ENCODE data around the gene CISH.

Gene CISH, protein sequence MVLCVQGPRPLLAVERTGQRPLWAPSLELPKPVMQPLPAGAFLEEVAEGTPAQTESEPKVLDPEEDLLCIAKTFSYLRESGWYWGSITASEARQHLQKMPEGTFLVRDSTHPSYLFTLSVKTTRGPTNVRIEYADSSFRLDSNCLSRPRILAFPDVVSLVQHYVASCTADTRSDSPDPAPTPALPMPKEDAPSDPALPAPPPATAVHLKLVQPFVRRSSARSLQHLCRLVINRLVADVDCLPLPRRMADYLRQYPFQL

DNA sequence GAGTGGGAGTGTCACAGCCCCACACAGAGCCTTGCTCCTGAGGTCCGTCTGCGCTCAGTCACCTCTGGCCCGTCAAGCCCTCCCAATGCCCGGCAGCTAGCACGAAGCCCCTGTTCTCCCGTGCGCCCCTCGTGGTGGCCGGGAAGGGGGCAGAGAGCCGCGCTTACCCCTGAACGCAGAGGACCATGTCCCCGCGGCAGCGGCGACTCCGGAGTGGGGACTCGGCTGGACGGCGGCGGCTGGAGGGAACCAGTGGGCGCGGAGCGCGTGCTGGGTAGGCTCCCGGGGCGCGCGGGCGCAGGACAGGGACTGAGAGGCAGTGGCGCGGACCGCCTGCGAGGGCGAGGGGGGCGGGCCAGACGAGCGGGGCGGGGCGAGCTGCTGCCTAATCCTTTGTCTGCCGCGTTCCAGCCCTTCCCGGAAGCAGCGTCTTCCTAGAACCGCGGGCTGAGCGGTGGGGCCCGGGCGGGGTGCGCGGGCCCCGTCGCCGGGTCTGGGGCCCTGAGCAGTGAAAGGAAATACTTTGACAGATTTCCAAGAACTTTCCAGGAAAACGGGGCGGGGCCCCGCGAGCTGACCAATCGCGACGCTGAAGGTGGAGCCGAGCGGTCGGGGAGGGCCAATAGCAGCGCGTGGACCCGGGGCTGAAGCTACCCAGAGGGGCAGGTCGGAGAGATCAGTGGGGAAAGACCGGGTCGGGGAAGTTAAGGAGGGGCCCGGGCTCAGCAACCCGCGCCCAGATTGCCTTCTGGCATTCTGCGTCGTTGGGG, at the start of gene CISH:
TSS of gene CISH (minus strand) at position 311 of the 770 bp plus-strand sequence. CDS start at position 187, 124 bp downstream.
- DNase-seq (ENCODE audit: low spot score) = peak; percentile 98

DNA sequence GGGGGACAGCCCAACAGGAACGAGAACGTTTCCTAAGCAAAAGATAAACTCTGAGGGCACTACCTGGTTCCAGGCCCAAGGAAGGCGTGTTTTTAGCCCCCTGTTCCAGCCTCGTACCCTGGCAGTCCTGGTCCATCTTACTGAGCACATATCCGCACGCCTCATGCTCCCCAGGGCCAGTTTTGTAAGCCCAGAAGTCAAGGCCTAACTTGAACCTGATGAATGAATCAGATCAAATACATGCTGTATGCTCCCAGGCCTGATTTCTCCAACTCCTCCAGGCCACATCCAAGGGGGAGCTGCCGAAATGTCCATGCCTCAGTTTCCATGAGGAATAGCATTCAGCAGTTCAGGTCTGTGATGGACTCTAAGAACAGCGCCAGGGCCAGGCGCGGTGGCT, 48.8 kb upstream of the CISH start:
- no peak for DNase-seq (ENCODE audit: low spot score)

DNA sequence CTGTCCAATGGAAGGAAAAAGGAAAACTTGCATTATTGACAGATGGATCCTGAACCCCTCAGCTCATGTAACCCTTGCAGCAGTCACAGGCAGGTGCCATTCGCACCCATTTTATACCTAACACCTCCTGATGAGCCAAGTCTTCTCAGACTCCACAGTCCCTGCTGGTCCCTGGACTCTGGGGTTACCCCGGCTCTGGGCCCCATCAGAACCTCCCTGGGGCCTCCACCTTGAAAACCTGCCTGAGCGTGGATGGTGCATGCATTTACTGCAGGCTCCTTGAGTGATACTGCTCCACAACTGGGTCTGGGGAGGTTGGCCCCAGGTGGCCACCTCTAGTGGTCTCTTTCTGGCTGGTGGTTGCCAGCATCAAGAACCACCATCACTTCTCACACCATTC, 47.3 kb upstream of the CISH start:
- no peak for DNase-seq (ENCODE audit: low spot score)

DNA sequence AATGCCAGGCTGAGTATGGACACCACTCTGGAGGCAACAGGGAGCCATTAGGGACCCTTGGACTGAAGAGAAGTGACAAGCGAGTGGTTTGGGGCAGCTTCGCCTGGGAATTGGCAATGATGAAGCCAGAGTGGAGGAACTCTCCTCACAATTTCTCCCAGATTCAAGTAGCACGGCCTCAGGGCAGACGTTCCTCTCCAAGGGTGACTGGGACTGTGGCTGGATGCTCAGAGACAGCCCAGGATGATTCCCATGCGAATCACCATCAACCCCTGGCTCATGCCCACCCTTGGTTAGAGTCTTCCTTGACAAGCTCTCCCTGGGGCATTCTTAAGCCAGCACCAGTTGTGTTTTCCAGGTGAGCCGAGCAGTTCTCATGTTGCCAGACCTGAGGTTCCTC, 46.8 kb upstream of the CISH start:
- DNase-seq (ENCODE audit: low spot score) = no peak

DNA sequence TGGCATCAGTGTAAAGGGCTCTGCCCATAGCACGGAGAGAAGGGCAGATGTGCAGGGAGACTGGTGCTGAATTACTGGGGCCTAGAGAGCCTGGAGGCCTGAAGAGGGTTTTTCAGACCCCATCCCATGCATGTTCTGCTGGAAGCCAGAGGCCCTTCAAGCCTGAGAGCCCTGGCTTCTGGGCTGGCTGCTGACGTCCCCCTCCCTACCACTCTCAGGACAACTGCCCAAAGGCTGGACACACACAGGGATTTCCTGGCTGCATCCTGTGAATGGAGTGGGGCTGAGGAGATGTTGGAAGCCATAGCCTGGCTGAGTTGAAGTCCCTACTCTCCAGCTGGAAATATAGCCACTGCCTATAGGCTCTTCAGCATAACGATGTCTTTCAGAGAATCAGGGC, 46.2 kb upstream of the CISH start:
- no peak for DNase-seq (ENCODE audit: low spot score)

DNA sequence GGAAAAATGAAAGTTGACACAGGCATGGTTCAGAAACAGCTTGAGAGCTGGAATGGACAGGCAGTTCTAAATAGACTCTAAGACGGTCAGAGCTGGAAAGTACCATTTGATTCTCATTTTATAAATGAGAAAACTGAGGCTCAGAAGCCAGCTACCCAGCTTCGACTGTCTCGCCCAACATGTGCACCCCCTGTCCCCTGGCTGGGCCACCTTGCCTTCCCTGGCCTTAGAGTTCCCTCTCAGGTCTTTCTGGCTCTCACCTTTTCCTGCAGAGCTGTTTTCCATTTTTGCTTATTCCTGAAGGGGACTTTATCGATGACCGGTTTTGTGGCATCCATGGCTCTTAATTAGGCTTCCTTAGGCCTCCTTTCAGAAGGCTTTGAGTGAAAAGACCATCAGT, 45.8 kb upstream of the CISH start:
- no peak for DNase-seq (ENCODE audit: low spot score)

DNA sequence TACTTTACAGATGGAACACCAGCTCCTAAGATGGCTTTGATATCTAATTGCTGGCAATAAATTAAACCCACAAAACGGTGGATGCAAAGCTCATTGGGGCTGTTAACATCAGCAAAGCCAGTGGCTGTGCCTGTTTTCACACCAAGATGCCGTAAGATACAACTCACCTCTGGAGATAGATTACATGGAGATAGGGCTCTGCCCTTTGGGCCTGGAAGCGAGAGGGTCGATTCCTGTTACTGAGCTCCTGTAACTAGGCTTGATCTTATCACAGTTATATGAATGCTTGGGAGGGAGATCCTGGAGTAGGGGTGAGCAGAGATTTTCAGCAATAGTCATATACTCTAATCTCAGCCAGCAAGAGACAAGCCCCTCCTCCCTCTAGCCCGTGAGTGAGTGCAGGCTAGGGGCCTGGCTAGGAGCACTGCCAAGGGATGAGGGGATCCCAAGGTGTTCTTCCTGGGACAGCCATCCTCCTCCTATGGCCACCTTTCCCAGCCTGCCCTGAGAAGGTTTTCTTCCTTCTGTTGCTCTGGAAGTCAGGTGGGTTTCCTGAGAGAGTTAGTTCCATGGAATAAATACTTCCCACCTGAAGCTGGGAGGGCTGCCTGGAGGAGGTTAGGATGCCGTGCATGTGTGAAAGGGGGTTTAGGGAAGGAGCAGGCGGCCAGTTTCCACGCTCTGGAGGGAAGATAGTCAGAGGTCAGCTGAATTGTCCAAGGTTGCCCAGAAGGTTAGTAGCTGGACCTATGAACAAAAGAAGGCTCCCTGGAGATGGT, 45.0 kb upstream of the CISH start:
- no peak for DNase-seq (ENCODE audit: low spot score)

DNA sequence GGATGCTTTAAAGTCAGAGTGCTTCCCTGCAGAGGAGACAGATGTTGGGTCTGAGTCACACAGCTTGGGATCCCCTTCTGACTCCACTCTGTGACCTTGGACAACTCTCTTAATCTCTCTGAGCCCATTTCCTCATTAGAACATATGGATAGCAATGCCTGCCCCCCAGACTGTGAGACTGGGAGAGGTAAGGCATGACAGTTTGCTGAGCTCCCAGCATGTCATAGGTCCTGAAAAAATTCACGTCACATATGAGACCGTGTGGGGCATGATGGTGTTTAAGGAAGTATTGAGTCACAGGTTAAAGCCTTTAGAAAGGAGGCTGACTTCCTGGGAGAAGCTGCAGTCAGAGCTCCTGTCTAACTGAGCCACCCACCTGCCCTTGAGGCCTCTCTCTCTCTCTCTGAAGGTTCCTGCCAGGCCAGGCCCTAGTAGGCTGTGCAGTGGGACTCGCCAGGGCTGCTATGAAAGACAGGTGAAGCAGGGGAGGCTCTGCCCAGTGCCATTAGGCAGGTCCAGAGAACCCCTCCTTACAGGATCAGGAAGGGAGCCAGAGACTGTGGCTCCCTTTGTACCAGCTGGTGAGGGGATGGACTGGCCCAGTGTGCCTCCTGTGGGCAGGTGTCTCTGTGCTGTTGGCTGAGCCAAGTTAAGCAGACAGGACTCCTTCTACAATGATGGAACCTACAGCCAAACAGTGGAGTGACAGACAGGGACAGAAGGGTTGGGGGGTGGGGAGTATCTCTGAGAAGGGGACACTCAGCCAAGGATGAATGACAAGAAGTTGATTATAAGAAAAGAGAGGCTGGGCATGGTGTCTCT, 43.6 kb upstream of the CISH start:
- DNase-seq (ENCODE audit: low spot score) = no peak

DNA sequence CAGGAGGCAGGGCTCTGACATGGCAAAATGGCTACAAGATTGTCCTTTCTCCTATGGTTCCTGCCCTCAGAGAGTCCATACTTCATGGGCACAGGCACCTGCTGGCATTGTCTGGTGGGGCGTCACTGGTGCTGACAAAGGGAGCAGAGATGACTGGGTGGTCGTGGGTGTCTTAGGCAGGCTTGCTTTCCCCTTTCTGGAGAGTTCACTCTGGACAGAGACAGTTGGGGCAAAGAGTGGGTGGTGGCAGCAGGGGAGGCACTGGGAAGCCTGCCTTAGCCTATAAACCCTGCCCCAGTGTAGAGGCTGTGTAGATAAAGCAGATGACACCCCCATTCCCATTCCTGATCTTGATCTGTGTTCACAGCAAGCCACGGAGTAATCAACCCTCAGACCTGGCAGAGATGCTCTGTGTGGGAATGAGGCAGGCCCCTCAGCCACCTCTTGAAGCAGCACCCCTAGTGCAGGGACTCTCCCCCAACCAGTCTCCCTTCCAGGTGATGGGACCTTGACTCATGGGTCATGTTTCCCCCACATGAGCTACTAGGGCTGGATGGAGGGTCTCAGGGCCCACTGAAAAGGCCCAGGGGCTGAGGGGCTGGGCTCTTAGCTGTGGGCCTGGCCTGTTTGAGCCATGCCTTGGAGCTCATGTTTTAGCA, 42.5 kb upstream of the CISH start:
- no peak for DNase-seq (ENCODE audit: low spot score)

DNA sequence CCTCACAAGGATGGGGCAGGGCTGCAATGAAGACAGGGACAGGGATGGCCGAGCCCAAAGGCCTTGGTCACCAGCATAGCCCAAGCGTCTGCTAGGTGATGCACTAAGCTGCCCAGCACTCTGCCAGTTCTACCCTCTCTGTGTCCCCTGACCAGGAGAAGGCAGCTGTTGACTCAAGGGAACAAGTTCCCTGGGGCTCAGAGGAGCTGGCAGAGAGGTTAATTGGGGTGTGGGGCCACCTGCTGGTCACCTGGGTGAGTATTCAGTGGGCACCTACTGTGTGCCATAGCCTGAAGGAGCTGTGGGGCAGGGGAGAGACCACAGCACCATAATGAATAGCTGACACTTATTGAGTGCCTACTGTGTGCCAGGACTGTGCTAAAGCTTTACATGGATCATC, 41.1 kb upstream of the CISH start:
- no peak for DNase-seq (ENCODE audit: low spot score)

DNA sequence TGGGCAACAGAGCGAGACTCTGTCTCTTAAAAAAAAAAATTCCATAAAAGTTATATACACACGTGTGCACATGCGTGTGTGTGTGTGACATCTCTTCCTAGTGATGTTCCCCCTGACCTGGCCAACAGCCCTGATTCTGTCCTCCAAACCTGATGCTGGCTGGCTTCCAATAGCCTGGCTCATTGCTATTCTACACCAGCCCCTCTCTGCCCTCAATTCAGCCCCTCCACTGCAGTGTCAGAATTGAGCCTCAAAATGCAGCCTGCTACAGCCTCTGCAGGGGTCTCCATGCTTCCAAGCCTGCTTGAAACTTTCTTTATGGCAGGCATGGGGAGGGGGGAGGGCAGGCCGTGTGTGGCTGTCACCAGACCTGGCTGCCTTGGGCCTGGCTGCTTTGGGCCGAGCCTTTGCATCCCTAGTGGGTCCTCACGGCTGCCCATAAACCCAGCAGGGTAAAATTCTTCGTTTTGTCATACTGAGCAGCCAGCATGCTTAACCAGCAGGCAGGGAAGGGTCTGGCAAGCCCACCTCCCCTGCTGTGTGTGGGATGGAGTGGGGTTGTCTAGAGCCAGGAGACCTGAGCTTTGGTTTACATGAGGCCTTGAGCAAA, 40.5 kb upstream of the CISH start:
- DNase-seq (ENCODE audit: low spot score) = no peak

DNA sequence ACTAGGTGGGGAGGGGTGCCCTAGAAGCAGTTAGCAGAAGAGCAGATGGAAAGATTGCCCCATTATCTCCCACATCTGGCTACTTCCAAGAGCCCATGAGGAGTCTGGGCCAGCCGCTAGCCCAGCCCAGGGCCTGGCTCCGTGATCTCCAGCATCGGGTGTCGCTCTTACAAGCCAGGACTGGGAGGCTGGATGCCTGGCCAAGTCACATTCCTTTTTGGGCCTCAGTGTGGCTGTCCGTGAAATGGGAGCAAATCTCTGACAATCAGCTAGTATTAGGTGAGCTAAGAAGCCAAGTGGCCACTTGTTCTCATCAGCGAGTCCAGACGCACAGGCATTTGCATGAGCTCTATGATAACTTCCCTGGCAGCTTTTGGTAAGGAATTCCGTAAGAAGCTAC, 39.9 kb upstream of the CISH start:
- DNase-seq (ENCODE audit: low spot score) = no peak

DNA sequence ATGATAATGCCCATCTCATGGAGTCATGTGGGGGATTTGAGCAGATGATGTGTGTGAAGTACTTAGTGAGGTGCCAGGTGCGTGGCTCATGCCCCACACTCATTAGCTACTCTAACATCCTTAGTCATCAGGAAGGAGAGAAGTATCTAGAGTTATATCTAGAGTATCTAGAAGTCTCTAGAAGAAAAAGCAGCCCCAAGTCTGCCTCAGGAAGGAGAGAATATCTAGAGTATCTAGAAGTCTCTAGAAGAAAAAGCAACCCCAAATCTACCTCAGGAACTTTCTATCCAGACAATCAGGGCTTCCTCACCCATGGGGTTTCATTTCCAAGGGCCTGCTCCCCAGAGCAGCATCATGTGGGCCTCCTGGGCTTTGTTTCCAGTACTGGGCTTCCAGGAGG, 38.4 kb upstream of the CISH start:
- DNase-seq (ENCODE audit: low spot score) = no peak

DNA sequence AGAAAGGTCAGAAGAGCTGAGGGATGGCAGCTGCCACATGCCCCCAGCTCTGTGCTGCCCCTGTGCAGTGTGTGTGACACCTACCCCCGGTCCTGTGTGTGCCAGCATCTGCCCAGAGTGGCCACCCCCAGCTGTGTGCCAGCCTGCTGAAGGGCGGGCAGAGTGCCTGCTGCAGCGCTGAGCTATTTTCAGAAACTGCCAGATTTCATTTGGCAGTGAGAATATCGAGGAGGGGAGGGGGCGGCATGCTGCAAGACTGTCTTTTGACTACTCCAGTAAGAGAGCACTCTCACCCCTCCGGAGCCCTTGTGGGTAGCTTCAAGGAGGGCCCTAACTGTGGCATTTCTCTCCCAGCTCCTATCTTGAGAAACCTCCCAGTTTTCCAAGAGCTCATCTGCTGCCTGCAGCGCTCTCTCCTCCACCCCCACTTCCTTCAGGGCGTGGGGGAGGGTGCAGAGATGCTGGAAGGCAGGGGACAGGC, 37.9 kb upstream of the CISH start:
- no peak for DNase-seq (ENCODE audit: low spot score)

DNA sequence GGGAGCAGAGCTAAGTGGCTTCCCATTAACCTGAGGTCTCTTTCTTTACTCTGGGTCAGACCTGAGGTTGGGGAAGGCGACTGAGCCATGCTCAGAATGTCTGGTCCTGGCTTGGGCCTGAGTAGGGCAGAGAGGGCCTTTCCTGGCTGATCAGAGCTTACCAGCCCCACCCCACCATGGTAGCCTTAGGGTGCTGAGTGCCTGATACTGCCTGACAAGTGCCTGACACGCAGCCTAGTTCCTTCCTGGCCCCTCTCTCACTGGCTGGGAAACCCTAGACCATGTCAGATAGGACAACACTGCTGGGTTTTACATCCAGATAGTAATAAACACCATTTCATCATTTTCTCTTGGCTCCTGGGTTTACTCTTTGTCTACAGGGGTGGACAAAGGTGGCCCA, 37.4 kb upstream of the CISH start:
- DNase-seq (ENCODE audit: low spot score) = no peak

DNA sequence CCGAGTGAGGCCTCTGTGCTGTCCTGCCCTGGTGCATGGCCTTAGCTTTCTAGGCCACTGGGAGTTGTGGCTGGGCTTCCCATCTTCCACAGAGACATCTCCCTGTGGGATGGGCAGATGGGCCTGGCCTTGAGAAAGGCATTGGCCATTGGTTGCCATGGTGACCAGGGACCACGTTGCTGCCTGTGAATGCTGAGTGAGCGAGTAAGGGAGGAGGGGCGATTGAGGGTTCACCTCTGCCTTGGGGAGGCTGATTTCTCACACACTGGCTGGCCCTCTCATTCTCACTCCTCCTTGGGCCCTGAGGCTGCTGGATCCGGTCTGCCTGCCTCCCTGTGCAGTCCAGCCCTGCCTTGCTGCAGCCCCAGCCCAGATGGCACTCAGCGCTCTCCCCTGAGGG, 36.7 kb upstream of the CISH start:
- DNase-seq (ENCODE audit: low spot score) = peak; percentile 60

DNA sequence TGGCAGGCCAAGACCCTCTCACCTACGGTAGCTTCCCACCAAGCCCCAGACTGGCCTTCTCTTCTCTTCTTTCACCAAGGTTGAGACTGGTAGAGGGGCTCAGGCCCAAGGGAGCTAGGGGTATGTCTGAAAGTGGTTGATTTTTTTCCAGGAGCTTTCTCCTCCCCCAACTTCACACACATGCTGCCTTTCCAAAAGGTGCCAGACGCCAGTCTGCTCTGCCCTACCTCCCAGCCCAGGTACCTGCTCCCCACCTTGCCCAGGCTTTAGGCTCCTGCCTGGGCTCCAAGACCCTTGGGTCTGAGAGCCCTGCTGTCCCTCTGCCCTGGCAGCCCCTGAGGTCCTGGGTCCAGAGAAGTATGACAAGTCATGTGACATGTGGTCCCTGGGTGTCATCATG, 33.8 kb upstream of the CISH start:
- no peak for DNase-seq (ENCODE audit: low spot score)

DNA sequence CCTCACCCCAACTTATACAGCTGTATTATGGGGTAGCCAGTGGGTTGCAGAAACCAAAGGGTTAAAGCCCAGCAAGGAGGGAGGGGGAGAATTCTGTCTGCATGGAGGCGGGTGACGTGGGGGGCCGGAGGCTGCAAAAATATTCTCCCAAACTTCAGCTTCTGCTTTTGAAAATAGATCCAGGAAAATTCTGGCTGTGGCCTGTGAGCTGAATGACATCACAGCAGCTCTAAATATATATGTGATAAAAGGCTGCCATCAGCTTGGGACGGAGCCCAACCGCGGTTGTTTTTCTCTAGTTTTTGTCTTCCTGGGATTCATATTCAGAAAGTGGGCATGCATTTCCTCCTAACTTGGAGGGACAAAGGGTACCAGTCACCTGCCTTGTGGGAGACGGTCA, 33.0 kb upstream of the CISH start:
- DNase-seq (ENCODE audit: low spot score) = no peak

DNA sequence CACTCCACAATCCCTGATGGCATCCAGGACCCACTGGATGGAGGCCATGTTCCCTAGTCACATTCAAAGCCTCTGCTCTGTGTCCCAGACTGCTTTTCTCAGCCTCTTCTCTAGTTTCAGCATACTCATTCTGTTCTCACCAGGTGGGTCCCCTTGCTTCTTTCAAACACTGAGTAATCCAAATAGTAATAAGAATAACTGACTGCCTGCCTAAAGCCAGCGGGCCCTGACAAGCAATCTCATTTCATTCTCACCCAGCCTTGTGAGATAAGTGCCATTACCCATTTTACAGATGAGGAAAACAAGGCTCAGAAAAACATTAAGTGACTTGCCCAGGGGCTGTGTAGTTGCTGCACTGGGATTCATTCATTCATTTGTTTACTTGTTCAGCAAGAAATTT, 30.8 kb upstream of the CISH start:
- DNase-seq (ENCODE audit: low spot score) = no peak

DNA sequence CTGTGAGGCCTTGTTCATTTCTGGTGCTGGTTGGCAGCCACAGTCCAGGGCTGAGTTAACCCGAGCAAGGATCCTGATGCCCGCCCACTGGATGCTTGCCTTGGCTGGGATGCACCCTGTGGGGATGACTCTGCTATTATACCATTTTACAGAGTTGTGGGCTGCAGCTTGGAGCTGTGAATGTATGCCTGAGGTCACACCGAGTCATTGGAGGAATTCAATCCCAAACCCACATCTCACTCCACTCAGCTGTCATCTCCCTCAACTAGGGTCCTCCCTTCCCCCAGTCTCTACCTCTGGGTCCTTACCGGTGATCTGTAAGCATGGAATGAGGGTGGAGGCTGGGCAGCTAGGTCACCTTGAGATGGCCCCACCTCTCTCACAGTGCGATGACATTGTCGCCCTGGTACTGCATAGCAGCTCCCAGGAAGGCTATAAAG, 27.5 kb upstream of the CISH start:
- DNase-seq (ENCODE audit: low spot score) = no peak

DNA sequence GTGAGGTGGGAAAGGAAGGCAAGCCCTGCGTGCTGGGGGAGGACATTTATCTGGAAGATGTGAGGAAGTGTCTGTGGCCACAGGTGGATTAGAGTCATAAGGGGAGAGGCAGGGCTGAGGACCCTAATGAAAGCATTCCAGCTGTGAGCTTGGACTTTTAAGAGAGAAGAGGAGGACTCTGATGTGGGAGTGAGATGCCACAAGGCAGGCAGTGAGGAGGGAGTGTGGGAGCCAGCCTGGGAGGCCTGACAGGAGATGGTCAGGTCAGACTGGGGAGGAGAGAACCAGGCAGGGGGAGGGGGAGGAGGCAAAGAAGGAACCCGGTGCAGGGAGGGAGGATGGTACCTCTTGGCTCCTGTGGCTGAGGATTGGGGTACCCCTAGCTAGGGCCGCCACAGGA, 26.4 kb upstream of the CISH start:
- no peak for DNase-seq (ENCODE audit: low spot score)
